Measurements from ENCODE around the gene TNS3. TPM values are rescaled to one million over a fixed set of nuclear protein-coding genes. Genes with fewer than 3 reads are reported as not detected.

The TNS3 gene
- total RNA-seq, 1 experiment from 2014 or later = 28.9 TPM

DNA sequence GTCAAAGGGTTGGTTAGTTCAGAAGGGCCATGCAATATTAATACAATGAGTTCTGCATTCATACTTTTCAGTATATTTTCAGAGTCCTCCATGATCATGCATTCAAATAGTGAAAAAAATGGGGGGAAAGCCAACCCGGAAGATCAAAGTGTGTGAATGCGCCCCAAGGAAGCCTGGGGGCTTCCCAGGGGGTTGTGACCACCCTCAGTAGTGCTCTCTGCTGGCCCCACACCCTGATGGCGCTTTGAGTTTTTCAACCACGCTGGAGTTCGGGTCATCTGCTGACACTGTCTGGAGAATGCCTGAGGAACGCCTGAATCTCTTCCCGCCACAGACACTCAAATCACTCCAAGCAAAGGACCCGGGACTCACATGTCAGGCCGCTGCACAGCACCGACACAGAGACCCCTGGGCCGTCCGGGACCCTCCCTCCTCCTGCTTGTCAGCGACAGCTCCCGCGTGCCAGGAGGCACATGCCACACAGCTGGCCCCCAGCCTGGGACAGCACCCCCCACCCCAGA, 1.0 kb downstream of the TNS3 start:
- no peak for DNase-seq
- no peaks in the 10 kb centered on the region for H3K36me3 ChIP-seq (replicated peaks; ENCODE audit: control insufficient read depth, insufficient read depth, low read length)
- peak overlapping the region; percentile 71 for H3K4me3 ChIP-seq (ENCODE audit: insufficient read depth, low read depth, low read length)
- peaks cover 17% of the 10 kb centered on the region; the same call in 1 of the 2 replicates for H3K27me3 ChIP-seq (ENCODE audit: control insufficient read depth, insufficient read depth, low read length)

GRCh38 chr7:47580175-47580706, 1.7 kb downstream of the TNS3 start:
- peaks cover 17% of the 10 kb centered on the region; the same call in 1 of the 2 replicates for H3K27me3 ChIP-seq (ENCODE audit: control insufficient read depth, insufficient read depth, low read length)
- no peak overlapping the region for H3K4me3 ChIP-seq (ENCODE audit: insufficient read depth, low read depth, low read length)
- no peaks in the 10 kb centered on the region for H3K36me3 ChIP-seq (replicated peaks; ENCODE audit: control insufficient read depth, insufficient read depth, low read length)
- peak; percentile 68 for DNase-seq

GRCh38 chr7:47579458-47579857, 2.5 kb downstream of the TNS3 start:
- no peaks in the 10 kb centered on the region for H3K36me3 ChIP-seq (replicated peaks; ENCODE audit: control insufficient read depth, insufficient read depth, low read length)
- H3K4me3 ChIP-seq (ENCODE audit: insufficient read depth, low read depth, low read length) = no peak overlapping the region
- DNase-seq = no peak
- peaks cover 17% of the 10 kb centered on the region; the same call in 1 of the 2 replicates for H3K27me3 ChIP-seq (ENCODE audit: control insufficient read depth, insufficient read depth, low read length)

GRCh38 chr7:47578579-47579270, 3.2 kb downstream of the TNS3 start:
- Histone ChIP-seq H3K27me3 (ENCODE audit: control insufficient read depth, insufficient read depth, low read length) (peaks cover 14% of the 10 kb centered on the region; the same call in 1 of the 2 replicates), H3K36me3 (replicated peaks; ENCODE audit: control insufficient read depth, insufficient read depth, low read length) (no peaks in the 10 kb centered on the region), H3K4me3 (ENCODE audit: insufficient read depth, low read depth, low read length) (no peak overlapping the region)
- DNase-seq = no peak

- DNase-seq = no peak
- H3K4me3 ChIP-seq (ENCODE audit: insufficient read depth, low read depth, low read length) = no peak overlapping the region
- peaks cover 4% of the 10 kb centered on the region; the same call in 1 of the 2 replicates for H3K27me3 ChIP-seq (ENCODE audit: control insufficient read depth, insufficient read depth, low read length)
- H3K36me3 ChIP-seq (replicated peaks; ENCODE audit: control insufficient read depth, insufficient read depth, low read length) = no peaks in the 10 kb centered on the region
Measured at GRCh38 chr7:47577321-47577919, 4.5 kb downstream of the TNS3 start.

GRCh38 chr7:47576866-47577306, 5.0 kb downstream of the TNS3 start:
- Histone ChIP-seq H3K4me3 (ENCODE audit: insufficient read depth, low read depth, low read length) (no peak overlapping the region), H3K36me3 (replicated peaks; ENCODE audit: control insufficient read depth, insufficient read depth, low read length) (no peaks in the 10 kb centered on the region), H3K27me3 (ENCODE audit: control insufficient read depth, insufficient read depth, low read length) (peaks cover 2% of the 10 kb centered on the region; the same call in 1 of the 2 replicates)
- DNase-seq = no peak

DNA sequence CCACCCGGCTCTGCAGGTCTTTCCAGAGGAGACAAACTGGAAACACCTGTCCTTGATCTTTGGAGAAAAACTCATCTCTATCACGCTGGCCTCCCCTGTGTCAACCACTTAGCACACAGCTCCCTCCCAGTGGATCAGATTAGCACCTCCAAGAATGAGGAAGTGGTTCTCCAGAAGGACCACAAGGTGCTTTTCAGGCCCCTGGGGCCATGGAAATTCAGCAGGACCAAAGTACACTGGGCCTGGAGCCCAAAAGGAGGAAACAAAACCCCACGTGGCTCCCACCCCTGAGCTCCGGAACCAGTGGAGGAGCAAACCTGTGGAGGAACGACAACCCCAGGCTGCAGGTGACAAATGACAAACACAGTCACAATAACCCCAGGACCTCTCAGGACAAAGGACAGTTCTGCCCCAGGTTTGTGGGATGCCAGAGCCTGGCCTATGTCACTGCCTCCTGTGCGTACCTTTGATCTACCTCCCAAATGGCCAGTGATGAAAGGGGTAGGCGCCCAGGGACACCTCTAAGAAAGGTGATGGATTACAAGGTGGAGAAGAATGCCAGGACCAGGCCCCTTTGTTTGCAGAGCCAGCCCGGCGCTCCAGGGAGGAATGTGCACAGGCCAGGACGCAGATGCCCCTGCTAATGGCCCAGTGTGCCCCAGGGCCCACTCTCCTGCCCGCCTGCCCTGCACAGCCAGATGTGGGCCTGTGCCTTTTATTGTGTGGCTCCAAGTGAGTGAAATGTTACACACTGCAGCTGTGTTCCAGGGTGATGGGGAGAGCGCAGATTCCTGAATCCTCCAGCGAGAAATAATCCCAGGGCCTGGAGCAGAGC, 5.7 kb downstream of the TNS3 start:
- no peak overlapping the region for H3K4me3 ChIP-seq (ENCODE audit: insufficient read depth, low read depth, low read length)
- peaks cover under 1% of the 10 kb centered on the region; the same call in 1 of the 2 replicates for H3K27me3 ChIP-seq (ENCODE audit: control insufficient read depth, insufficient read depth, low read length)
- no peaks in the 10 kb centered on the region for H3K36me3 ChIP-seq (replicated peaks; ENCODE audit: control insufficient read depth, insufficient read depth, low read length)
- DNase-seq = no peak

DNA sequence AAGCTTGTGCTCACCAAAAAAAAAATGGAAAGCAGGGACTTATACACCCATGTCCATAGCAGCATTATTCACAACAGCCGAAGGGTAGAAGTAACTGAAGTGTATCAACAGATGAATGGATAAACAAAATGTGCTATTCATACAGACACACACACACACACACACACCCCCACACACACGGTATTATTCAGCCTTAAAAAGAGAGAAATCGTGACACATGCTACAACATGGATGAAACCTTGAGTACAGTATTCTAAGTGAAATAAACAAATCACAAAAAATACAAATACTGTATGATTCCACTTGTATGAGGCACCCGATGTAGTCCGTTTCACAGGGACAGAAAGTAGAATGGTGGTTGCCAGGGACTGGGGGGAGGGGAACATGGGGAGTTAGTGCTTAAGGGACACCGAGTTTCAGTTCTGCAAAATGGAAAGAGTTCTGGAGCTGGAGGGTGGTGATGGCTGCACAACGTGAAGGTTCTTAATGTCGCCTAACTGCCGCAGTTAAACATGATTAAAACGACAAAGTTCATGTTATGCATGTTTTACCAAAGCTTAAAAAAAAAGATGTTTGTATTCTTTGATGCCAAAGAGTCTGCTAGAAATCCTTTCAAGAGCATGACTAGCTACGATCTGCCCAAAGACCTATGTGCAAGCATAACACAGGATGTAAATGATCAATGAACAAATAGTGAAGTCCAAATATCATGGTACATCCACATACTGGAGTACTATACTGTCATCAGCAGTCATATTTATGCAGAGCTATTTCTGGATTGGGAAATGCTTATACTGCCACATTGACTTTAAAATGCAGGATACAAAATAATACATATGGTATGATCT, 7.2 kb downstream of the TNS3 start:
- H3K4me3 ChIP-seq (ENCODE audit: insufficient read depth, low read depth, low read length) = no peak overlapping the region
- no peaks in the 10 kb centered on the region for H3K27me3 ChIP-seq (ENCODE audit: control insufficient read depth, insufficient read depth, low read length)
- DNase-seq = no peak
- H3K36me3 ChIP-seq (replicated peaks; ENCODE audit: control insufficient read depth, insufficient read depth, low read length) = no peaks in the 10 kb centered on the region

- no peaks in the 10 kb centered on the region for H3K27me3 ChIP-seq (ENCODE audit: control insufficient read depth, insufficient read depth, low read length)
- DNase-seq = no peak
- H3K36me3 ChIP-seq (replicated peaks; ENCODE audit: control insufficient read depth, insufficient read depth, low read length) = no peaks in the 10 kb centered on the region
- no peak overlapping the region for H3K4me3 ChIP-seq (ENCODE audit: insufficient read depth, low read depth, low read length)
Measured at GRCh38 chr7:47573758-47574481, 8.0 kb downstream of the TNS3 start.

- Histone ChIP-seq H3K4me3 (ENCODE audit: insufficient read depth, low read depth, low read length) (no peak overlapping the region), H3K27me3 (ENCODE audit: control insufficient read depth, insufficient read depth, low read length) (no peaks in the 10 kb centered on the region), H3K36me3 (replicated peaks; ENCODE audit: control insufficient read depth, insufficient read depth, low read length) (no peaks in the 10 kb centered on the region)
- peak; percentile 88 for DNase-seq
Measured at GRCh38 chr7:47572939-47573757, 8.8 kb downstream of the TNS3 start.

DNA sequence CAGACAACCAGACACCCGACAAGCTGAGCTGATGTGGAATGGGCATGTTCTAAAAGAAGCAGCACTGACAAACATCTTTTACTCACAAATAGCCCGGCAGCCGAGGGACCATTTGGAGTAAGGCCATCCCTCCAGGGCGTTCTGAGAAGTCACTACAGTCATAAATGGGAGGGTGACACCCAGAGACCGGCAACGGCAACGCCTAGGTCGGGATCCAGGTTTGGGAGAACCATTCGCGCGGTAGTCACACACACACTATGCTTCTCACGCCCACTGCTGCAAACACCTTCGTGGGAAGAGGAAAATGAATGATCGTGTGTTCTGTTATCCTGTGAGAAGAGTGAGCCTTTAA, 9.8 kb downstream of the TNS3 start:
- H3K27me3 ChIP-seq (ENCODE audit: control insufficient read depth, insufficient read depth, low read length) = no peaks in the 10 kb centered on the region

DNA sequence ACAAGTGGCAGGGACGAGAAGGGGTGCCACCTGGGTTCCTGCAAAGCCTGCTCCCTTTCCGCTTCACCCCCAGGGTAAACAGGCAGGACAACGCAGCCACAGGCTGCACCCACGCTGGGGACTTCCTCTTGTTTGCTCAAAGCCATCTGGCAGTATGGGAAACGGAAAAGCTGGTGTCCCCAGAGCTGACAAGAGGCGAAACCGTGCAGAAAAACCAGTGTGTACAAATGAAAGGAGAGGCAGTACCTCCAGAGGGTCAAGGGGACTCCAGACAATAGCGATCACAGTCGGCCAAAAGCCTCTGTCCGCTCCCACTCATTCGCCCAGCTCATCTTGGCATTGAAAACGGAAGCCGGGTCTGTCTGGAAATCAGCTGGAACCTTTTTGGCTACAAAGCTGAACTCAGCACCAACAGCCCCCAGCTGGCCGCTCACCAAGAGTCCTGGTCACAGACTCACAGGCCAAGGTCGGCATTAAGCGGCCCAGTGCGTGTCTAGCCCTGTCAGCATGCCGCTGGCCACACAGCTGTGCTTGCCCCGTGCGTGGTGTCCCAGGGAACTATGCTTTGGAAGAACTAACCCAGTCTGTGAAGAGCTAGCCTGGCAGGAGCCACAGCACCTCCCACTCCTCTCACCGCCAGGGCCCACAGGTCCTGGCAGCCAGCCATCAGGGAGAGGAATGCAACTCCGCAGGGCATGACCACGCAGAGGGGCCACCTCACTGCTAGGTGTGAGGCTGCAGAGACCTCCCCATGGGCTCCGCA, 10.4 kb downstream of the TNS3 start:
- no peak overlapping the region for H3K4me3 ChIP-seq (ENCODE audit: insufficient read depth, low read depth, low read length)
- H3K36me3 ChIP-seq (replicated peaks; ENCODE audit: control insufficient read depth, insufficient read depth, low read length) = no peaks in the 10 kb centered on the region
- no peaks in the 10 kb centered on the region for H3K27me3 ChIP-seq (ENCODE audit: control insufficient read depth, insufficient read depth, low read length)
- no peak for DNase-seq

More for the DNA sequence above, 9.8 kb downstream of the TNS3 start:
- H3K36me3 ChIP-seq (replicated peaks; ENCODE audit: control insufficient read depth, insufficient read depth, low read length) = no peaks in the 10 kb centered on the region
- DNase-seq = no peak
- no peak overlapping the region for H3K4me3 ChIP-seq (ENCODE audit: insufficient read depth, low read depth, low read length)

Measured in H7 (cell line).